OCI-LY1 (cell line): Measurements from ENCODE around the gene ZNRF1.

Source experiments
- CTCF ChIP-seq: fragments of 200-600 bp; sonication (generic), shearing (Covaris generic); IDR thresholded peaks from 2 replicates; pipeline ENCODE4 v1.5.1; 2017; ENCODE audit warnings: mild to moderate bottlenecking, antibody characterized with exemption, low read length, moderate library complexity, mixed read lengths
- EZH2 ChIP-seq: fragments of 200-600 bp; sonication (generic), shearing (Covaris generic); IDR thresholded peaks from 2 replicates; pipeline ENCODE4 v1.8.0; 2017; ENCODE audit warnings: borderline replicate concordance, mixed run types, mild to moderate bottlenecking, antibody characterized with exemption, low read length, moderate library complexity, mixed read lengths

- TF ChIP-seq CTCF, result no peak
- no peak for TF ChIP-seq EZH2
Observed at GRCh38 chr16:75017670-75018525, 19.1 kb downstream of the ZNRF1 start.
